Measurements from ENCODE around the gene ANKRD16.

DNA sequence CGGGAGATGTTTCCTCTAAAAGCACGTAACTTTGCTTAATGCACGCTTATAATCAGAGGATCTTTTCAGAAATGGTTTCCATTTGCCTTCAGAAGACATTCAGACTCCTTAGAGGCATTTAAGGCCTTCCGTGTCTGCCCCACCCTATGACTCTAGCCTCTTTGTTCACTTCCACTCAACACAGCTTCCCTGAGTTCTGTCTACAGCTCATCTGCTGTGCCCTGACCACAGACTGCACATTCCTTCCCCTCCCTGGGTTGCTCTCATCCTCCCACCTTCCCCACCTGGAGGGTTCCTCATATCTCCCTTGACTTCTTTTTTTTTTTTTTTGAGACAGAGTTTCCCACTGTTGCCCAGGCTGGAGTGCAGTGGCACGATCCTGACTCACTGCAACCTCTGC is 17.0 kb upstream of the ANKRD16 start:
- no peak for TF ChIP-seq EZH2 (IDR thresholded peaks at IDR 0.05)
- TF ChIP-seq FOXP2 (optimal IDR thresholded peaks at IDR 0.05; ENCODE audit: control extremely low read depth, extremely low read length, insufficient read depth) = no peak
- TF ChIP-seq POLR2AphosphoS5 (IDR thresholded peaks at IDR 0.05; ENCODE audit: borderline replicate concordance, low read depth, low read length) = no peak

All from SK-N-MC (cell line).